Neural progenitor cell (in vitro differentiated cells): ENCODE results near the gene SLC12A7.

ENCODE experiments used
- EZH2 ChIP-seq: fragments of 200-600 bp; sonication (generic); IDR thresholded peaks from 2 replicates; pipeline ENCODE4 v1.6.1; 2017; ENCODE audit warnings: antibody characterized with exemption, mild to moderate bottlenecking, moderate library complexity
- EZH2phosphoT487 ChIP-seq: fragments of 200-600 bp; sonication (generic); IDR thresholded peaks from 2 replicates; pipeline ENCODE4 v1.6.1; 2017; ENCODE audit warnings: antibody characterized with exemption
- TF ChIP-seq, protein P1 (sequence below): fragments of 200-600 bp; sonication (generic); IDR thresholded peaks from 2 replicates; pipeline ENCODE4 v1.5.1; 2017; ENCODE audit warnings: antibody characterized with exemption, mild to moderate bottlenecking

DNA sequence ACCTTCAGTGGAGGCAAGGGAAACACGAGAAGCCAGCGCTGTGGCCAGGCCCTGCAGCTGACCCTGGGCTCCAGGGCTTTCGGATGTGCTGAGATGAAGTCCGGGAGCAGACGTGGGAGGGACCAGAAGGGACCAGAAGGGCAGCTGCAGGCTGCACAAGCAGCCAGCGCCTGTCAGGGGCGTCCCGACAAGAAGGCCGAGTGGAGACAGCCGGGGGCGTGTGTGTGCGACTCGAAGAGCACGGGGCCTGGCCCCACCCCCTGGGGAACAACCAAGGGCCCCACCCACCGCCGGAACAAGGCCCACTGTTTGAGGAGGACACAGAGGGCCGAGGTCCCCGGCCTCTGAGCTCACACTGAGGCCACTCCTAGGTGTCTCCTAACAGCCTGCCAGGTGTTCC lies 31.4 kb downstream of the SLC12A7 start:
- TF ChIP-seq, protein P1, sequence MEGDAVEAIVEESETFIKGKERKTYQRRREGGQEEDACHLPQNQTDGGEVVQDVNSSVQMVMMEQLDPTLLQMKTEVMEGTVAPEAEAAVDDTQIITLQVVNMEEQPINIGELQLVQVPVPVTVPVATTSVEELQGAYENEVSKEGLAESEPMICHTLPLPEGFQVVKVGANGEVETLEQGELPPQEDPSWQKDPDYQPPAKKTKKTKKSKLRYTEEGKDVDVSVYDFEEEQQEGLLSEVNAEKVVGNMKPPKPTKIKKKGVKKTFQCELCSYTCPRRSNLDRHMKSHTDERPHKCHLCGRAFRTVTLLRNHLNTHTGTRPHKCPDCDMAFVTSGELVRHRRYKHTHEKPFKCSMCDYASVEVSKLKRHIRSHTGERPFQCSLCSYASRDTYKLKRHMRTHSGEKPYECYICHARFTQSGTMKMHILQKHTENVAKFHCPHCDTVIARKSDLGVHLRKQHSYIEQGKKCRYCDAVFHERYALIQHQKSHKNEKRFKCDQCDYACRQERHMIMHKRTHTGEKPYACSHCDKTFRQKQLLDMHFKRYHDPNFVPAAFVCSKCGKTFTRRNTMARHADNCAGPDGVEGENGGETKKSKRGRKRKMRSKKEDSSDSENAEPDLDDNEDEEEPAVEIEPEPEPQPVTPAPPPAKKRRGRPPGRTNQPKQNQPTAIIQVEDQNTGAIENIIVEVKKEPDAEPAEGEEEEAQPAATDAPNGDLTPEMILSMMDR = no peak
- TF ChIP-seq EZH2phosphoT487 (no peak), EZH2 (no peak)
